Astrocyte of the hippocampus (primary cell): ENCODE results near the gene BCAS3.

Source experiments
- DNase-seq: peaks from one replicate; pipeline ENCODE4 v3.0.0; 2011; ENCODE audit warnings: low read depth, low spot score

The BCAS3 gene

DNA sequence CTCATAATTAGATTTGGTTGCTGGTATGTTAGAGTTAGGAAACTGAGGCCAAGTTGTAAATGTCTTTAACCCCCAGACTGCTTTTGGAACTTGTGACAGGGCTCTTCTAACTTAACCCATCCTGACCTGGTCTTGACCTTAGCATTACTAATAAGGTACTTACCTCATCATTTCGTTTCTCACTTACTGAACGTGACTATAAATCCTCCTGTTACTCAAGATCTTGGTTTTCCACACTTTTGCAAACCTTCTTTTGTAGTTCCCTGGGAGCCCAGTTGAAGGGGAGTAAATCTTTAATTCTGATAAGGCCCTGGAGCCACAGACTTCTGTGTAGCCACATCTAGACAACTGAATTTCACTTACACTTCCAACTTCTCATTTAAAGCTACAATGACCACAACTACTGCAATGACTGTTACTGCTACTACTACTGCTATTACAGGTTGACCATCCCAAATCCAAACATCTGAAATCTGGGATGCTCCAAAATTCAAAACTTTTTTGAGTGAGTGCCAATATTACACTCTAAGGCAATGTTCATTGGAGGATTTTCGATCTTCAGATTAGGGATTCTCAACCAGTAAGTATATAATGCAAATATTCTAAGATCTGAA is 473.1 kb downstream of the BCAS3 start:
- no peak for DNase-seq

DNA sequence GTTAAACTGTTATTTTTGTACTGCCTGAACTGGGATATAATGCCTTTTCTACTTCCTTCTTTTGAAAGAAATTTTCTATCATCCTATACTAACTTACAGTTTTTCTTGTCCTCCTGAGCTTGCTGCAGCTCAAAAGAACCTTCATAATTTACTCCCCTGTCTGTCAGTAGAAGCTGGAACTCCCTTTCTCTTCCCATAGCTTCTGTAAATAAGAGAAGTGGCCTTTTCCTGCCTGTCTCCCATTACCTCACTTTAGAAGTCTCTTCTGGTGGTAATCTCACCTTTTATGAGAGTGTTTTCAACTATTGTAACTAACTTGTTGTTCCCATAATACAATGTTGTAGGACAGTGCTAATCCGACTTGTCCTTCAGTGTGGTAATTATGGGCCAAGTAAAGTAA is 475.2 kb downstream of the BCAS3 start:
- DNase-seq = no peak

DNA sequence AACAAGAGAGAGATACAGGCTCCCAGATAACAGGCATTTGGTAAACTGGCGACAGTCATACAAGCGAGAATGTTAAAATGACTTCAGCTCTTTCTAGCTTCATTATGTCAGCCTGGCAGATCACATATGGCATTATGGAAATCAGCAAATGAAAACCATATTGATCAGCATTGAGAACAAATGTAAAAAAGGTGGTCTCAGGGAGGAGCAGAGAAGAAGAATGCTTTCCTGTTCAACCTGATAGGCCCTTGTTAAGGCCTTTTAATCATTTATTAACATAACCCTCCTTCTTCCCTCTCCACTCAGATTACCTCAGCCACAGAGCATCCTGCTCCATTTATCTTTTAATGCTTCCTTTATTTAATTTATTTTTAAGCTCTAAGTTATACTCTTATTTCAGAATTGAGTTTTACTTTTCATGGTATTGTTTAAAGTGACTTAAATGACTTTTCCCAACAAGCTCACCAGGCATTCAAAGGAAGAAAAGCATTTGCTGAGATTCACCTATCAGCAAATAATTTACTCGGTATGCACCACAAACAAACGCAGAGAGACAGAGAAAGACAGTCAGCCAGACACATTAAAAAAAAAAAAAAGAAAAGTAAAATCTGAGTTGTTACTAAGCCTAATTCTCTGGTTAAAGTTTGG is 478.1 kb downstream of the BCAS3 start:
- DNase-seq = no peak

DNA sequence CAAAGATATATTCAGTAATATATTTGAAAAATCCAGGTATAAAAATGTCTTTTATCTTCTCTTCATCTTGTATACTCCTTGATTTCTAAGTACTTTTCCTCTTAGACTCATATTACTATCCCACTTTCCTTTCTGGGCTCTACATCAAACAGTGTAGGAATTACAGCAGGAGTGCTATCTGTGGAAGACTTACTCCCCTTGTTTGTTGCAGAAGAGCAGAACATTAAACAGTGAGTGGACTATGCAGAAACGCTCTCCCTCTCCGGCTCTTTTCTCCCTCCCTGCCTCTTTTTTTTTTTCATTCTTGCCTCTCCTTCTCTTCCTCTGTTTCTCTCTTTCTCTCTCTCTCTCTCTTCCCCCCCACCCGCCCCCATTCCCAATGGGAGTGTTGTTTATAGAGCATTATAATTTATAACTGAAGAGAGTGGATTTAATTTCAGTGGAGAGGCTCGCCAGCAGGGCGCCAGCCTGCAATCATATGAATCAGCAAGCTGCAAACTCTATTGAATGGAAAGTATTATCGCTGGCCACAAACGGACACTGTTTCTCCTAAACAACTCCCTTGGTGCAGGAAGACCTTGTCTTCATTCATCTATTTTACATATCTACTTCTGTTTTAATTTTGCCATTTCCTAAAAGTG is 479.7 kb downstream of the BCAS3 start:
- peak; percentile 64 for DNase-seq

DNA sequence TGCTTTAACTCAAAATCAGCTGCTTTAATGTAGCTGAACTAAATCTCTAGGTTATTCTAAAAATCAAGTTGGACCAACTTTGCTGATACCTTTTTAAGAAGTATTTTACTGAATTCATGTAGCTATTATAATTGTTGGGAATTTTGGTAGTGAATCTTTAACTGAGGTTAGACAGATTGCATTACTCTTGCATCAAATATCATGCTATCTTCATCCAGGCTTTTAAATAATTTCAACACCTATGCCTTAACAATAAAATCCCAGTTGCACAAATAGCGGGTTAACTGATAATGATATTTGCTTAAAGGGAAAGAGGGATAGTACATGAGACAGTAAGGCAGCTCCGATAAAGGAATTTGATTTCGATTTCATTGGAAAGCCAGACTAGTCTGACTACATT is 480.7 kb downstream of the BCAS3 start:
- DNase-seq = no peak

DNA sequence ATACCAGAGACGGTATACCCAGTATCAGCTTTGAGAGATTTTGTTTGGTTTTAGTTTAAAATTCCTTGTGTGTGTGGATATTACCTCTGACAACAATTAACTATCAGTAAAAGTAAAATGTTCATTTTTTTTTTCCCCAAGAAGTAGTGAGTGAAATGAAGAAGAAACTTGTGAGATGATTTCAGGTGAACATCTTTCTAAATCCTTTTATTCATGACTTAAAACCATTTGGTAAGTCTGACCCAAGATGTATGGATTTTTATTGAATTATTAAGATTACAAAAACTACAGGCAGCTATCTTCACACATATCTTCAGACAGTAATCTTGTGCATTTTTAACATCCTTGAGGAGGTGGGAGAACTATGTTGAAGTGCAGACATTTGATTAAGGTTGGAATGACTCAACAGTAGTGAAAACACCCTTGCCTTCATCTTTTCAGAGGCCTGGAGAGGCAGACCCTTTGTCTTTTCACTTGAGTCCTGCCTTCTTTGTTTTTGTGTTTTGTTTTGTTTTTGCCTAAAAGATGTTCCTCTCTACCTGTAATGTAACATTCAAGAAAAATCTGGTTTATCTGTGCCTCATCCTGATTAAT is 481.7 kb downstream of the BCAS3 start:
- DNase-seq = peak; percentile 35

DNA sequence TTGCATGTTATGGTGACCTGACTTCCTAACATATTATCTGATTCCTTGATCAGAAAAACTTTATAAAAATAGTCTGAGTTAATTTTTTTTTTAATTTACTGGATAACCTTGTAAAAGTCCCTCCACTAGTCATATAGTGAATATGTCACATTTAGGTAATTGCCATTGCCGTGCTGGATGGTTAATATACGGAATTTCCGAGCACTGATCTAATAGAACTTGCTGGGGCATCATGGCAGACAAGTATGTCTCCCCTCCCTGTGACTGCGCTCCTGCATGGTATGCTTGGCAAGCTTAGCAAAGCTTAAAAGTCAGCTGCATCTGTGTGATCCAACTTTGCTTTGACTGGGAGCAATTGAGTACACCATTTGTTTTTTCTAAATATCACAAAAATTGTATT is 482.6 kb downstream of the BCAS3 start:
- no peak for DNase-seq

DNA sequence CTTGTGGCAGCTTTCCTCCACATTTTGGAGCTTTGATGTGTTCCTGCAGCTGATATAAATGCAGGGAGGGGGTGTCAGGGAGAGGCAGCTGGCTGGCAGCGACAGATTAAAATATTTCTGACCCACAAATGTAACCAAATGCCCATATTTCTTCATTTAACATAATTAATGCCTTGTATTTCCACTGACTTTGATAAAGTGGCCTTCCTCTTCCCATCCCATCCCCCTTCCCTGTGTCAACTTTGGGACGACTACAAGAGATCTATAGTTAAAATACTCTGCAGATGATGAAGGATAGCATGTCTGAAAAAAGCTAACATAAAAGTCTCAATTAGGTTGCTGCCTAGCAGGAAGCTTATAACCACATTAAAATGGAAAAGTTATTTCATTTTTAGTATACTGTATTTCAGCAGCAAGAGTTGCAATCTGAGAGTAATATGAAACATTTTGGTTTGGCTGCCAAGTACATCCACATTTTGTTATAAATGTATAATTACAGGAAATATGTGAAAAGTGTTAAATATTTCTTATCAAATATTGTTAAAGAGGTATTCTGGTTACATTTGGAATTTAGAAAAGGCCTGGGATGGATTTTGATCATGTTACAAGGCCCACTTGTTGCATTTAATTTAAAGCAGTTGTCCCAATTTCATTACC is 483.3 kb downstream of the BCAS3 start:
- no peak for DNase-seq

DNA sequence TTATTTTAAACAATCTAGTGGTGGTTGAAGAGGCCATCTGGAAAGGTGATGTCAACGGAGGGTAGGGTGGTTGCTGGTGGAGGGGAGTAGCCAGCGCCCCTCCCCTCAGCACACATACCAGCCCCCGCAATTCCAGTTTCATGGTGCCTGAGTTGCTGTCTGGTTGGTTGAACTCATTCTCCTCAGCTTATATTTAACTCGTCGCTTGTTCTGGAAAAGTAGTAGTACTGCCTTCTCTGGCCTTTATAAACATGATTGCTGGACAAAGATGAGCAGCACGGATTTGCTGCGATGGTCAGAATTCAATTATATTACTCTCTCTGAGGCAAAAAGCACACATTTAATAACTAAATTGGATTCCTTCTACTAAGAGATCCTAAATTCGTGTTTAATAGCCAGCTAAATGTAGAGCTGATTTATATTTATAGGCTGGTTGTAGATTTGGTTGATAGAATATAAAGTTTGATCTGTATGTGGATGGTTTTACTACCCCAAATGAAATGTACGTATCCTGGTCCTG is 484.0 kb downstream of the BCAS3 start:
- DNase-seq = no peak

DNA sequence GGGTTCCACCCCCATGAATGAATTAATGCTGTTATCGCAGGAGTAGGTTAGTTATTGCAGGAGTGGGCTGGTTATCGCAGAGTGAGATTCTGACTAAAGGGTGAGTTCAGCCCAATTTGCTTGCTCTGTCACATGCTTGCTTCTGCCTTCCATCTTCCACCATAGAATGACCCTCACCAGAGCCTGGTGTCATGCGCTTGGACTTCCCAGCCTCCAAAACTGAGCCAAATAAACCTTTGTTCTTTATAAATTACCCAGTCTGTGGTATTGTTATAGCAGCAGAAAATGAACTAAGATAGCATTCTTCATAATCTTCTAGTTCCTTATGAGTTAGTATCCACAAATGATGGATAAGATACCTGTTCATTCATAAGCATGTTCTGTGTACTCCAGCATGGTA is 486.9 kb downstream of the BCAS3 start:
- DNase-seq = no peak

DNA sequence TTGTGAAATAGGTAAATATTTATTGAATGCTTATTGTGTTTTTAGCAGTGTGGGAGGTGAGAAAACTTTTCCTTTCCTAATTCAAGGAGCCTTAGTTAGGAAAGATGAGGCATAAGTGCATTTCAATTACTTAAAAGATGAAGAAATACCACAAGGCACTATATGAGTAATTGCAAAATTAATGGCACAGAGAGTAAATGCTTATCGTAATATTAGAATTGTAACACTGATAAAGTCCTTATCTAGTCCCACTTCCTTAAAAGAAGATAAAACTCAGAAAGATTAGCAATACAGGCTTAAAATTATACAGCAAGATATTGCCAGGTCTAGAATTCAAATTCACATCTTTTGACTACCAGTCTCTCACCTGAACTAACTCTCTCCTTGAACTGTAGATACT is 489.4 kb downstream of the BCAS3 start:
- DNase-seq = no peak

DNA sequence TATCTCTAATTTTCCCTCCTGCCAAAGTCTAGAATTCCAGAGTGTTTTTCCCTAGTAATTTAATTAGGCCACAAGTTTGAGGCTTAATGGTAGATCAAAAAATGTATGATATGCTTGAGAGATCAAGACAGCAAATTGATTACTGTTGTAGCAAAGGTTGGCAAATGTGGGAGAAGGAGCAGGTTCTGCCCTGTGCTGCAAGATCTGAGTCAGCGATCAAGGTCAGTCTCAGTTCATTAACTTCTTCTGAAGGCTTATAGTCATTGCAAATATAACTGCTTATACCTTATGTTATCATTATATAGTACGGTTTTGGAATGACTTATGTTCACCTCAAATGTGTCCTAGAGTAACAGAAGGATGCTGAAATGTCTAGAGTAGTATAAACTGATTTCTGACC is 490.9 kb downstream of the BCAS3 start:
- peak; percentile 11 for DNase-seq

DNA sequence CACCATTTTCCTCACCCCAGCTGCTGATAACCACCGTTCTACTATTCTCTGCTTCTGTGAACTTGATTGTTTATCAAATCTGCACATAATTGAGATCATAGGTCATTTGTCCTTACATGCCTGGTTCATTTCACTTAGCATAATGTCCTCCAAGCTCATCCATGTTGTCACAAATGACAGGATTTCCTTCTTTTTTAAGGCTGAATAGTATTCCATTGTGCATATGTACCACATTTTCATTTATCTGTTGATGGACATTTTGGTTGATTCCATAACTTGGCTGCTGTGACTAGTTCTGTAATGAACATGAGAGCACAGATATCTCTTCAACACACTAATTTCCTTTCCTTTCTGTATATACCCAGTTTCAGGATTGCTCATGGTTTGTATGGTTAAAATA is 496.7 kb downstream of the BCAS3 start:
- no peak for DNase-seq

DNA sequence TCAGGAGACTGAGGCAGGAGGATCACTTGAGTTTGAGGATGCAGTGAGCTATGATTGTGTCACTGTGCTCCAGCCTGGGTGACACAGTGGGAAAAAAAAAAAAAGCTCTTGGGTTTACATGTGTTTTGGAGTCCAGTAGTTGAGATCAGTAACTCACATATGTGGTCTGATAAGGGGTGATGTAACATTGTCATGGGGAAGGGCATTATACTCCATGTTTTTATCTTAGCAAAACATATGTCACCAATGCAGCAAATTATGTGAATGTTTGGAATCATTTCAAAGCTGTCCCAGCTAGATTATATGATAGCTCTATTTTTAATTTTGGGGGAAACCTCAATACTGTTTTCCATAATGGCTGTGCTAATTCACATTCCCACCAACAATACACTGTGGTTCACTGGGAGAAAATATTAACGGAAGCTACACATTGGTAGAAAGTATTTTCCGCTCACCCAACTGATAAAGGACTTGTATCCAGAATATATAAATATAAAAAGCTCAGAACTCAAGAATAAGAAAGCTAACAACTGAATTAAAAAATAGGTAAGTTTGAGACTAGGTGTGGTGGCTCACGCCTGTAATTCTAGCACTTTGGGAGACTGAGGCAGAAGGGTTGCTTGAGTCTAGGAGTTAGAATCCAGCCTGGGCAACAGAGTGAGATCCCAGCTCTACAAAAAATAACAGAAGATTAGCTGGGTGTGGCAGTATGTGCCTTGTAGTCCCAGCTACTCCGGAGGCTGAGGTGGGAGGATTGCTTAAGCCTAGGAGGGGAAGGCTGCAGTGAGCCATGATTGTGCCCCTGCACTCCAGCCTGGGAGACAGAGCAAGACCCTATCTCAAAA is 497.9 kb downstream of the BCAS3 start:
- no peak for DNase-seq

DNA sequence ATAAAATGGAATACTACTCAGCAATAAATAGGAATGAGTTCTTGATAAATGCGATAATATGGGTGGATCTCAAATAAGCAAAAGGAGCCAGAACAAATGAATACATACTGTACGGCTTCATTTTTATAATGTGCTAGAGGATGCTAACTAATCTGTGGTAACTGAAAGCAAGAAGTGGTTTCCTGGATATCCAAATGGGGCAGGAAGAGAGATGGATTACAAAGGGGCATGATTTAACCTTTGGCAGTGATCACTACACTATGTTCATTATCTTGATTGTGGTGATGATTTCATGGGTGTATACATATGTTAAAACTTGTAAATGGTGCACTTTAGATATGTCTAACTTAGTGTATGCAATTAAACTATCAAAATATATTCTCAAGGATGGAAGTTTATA is 499.7 kb downstream of the BCAS3 start:
- no peak for DNase-seq

DNA sequence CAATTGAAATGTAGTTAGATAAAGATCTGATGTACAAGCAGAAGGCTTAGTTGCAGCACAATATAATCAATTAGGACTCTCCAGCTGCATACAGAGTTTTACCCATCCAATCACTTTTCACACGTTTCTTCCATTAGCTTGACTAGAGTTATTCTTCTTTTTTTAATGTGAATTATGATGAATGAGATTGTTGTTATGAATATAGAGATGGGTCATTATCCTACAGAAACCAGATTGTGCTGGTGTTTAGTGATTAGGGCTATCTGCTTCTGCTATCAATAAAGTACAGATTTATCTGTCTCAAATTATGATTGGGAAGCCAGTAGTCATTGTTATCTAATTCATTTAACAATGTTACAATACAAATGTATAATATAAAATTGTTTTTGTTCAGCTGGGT is 500.6 kb downstream of the BCAS3 start:
- DNase-seq = no peak

DNA sequence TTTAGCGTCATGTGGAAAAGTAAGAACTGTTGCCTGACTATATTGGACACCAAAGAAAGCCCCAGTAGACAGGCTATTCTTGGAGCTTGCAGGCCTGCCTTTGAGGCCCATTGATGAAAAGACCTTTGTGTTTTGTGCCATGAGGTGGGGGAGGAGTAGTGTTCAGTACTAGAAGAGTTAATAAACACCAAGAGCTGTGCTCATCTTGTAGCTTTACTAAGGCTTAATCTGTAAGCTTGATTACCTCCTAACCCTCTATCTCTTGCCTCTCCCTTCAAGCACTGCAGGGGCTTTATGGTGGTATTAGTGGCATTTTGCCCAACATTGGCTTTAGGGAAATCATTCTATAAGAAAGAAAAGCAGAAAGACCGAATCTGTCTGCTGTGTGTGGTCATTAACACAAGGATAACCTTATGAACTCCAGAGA is 501.7 kb downstream of the BCAS3 start:
- DNase-seq = no peak

DNA sequence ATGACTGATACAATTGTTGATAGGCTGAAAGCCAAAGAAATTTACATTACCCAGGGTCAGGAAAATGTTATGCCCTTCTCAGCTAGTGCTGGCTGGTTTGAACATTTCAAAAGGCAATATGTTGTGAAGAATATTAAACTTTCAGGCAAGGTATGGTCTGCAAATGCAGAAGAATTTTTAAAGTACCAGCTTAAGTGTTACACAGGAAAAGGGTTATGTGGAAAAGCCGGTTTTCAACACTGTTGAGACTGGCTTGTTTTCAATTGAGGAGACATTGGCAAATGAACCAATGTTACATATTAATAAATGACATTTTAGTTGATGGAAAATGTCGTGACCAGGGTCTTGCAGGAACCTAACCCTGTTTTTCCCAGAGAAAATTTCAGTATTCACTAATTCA is 506.1 kb downstream of the BCAS3 start:
- no peak for DNase-seq

DNA sequence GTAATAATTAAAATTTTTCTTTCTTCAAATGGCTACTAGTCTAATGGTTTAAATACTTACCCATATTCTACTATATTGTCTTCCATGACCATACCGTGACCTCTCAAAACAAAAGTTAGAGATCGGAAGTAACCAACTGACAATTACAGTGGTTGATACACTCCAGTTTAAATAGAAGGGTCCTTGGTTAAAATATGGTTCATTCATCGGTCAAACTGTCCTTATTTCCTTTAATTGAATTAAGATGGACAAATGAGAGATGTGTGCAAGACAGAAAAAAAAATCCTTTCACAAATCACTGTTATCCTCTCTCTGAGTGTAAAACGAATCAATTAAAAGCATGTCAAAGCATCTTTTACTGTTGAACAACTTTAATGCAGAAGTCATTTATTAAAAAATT is 507.7 kb downstream of the BCAS3 start:
- no peak for DNase-seq

DNA sequence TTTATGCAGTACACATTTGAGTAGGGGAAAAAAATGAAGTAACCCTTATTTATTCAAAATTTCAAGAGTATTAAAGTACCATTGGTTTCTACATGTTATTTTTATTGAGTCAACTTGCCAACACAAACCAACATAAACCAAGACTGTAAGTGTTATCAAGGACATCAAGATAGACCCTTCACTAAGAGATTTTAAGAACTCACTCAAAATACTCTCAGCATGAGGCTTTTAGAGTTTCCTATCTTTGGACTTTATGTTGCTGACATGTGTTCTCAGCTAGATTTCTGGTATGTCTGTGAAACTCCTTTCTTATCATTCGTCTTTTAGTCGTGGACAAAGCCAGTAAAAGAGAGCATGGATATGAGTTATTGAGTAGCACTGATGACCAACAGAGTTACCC is 509.4 kb downstream of the BCAS3 start:
- no peak for DNase-seq

DNA sequence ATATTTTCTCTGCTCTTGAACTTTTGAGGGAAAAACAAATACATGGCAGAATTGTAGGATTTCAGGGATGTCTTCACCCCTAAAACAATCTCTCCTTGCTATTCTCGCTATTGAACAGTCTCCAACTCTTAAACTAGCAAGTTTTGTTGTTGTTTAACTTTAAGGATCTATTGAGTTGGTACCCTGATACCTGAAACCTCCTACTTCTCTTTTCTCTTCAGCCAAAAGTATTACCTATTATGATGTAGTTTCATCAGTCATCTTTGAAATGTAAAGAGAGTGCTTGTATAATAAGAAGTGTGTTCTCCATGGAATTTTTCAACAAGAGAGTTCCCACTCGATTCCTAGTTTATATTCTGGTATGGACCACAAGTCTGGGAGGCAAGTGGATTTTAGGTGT is 510.4 kb downstream of the BCAS3 start:
- no peak for DNase-seq
